ENCODE results near the gene NWD2.
"Not testable (repeated sequence)": the region's sequence is repeated elsewhere in the genome, so short reads cannot be mapped to it uniquely, and the experiment has no call there.

Gene NWD2

GRCh38 chr4:37467824-37468223, 223.3 kb downstream of the NWD2 start:
- DNase-seq (ENCODE audit: low read depth, low spot score): no peak

DNA sequence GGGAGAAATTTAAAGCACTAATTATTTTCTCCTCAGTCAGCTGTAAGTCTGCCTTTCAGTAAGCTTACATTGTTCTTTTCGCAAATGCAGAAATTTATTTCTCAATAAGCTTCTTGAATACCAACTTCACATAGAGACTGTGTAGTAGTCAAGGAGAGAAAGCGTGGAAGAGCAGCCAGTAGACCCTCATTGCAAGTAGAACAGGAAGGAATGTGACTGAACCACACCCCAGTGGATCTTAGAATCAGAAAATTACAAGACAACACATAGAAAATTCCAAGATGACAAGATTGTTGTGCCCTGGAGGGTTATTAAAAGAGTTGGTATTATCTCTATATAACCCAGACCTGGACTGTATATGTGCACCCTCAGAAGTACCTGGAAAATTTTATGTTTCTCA, 224.7 kb downstream of the NWD2 start:
- no peak for DNase-seq (ENCODE audit: low read depth, low spot score)

GRCh38 chr4:37470245-37470644, 225.7 kb downstream of the NWD2 start:
- DNase-seq (ENCODE audit: low read depth, low spot score): no peak

DNA sequence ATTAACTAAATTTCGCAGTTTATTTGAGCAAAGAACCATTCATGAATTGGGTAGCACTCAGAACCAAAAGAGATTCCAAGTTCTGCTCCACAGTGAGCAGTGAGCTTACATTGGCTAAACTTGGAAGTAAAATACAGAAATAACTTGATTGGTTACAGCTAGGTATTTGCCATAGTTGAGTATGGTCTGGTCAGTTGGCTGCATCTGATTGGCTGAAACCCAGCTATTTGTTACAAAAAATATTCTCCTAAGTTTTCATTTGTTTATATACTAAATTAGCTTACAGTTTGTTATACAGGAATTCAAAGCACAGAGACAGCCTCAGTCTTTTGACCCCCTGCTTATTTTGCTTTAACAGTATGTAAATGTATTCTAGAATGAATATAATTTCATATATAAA, 226.6 kb downstream of the NWD2 start:
- DNase-seq (ENCODE audit: low read depth, low spot score): no peak

DNA sequence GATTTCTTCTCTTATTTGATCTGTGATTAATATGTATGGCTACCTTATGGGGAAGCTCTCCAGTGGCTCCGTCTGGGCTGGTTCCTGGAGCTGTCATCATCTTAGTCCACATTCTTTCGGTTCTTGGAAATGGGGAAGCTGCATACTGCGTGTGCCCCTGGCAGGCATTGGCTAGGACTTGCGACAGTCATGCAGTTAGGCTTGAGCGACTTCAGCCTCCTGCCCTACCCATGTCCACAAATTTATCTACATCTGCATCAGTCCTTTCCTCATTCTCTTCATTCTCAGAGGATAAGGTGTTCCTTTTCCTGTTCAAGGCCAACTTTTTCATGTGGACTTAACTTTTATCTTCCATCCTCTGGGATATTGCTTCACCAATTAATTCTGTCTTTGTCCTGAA, 227.4 kb downstream of the NWD2 start:
- DNase-seq (ENCODE audit: low read depth, low spot score): no peak

DNA sequence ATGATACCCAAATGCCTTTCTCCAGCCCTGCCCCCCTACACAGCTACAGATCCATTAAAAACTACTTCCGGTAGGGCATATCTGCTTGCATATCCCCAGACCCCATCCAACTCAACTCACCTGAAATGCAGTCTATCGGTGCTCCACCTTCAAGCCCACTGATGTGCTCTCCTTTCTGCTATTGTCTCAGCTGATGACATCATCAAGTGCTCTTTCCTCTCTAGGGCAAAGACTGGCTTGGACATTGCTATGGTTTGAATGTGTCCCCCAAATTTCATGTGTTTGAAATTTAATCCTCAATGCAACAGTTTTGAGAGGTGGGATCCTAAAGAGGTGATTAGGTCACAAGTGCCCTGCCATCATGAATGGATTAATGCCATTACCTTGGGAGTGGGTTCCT, 229.3 kb downstream of the NWD2 start:
- DNase-seq (ENCODE audit: low read depth, low spot score): no peak

GRCh38 chr4:37475087-37475486, 230.5 kb downstream of the NWD2 start:
- no peak for DNase-seq (ENCODE audit: low read depth, low spot score)

- no peak for DNase-seq (ENCODE audit: low read depth, low spot score)
Measured at GRCh38 chr4:37475776-37476175, 231.2 kb downstream of the NWD2 start.

DNA sequence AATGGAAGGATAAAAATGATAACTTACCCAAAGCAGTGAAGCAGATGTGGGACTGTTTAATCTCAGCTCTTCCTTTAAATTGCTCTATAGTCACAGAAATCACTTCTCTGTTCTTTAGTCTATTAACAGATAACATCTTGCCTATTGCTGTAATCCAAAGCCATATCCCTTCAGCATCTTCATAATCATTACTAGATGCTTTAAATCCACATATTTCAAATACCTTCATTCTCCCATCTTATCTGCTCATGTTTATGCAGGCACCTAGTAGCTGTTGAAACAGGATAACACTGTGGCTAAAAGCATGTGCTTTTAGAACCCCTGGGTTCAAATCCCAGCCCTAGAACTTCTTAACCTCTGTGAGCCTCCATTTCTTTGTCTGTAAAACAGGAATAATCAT, 231.7 kb downstream of the NWD2 start:
- no peak for DNase-seq (ENCODE audit: low read depth, low spot score)

DNA sequence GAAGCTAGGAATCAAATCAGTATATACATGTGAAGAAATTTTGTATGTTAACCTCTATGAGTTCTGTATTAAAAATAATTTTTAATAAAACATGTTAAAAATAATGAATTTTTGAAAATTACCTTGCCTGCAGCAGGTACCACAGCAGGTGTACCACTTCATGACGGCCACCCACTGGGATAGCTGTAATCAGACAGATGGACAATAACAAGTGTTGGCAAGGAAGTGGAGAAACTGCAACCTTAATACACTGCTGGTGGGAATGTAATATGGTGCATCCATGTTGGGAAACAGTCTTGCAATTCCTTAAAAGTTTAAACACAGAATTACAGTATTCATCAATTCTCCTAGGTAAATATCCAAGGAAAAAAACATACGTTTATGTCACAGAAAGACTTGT, 232.1 kb downstream of the NWD2 start:
- no peak for DNase-seq (ENCODE audit: low read depth, low spot score)

GRCh38 chr4:37477126-37477525, 232.6 kb downstream of the NWD2 start:
- no peak for DNase-seq (ENCODE audit: low read depth, low spot score)

GRCh38 chr4:37478151-37478550, 233.6 kb downstream of the NWD2 start:
- no peak for DNase-seq (ENCODE audit: low read depth, low spot score)

GRCh38 chr4:37480509-37480908, 236.0 kb downstream of the NWD2 start:
- DNase-seq (ENCODE audit: low read depth, low spot score): no peak

- no peak for DNase-seq (ENCODE audit: low read depth, low spot score)
Measured at GRCh38 chr4:37481547-37482122, 237.1 kb downstream of the NWD2 start.

- no peak for DNase-seq (ENCODE audit: low read depth, low spot score)
Measured at GRCh38 chr4:37482236-37482913, 237.8 kb downstream of the NWD2 start.

DNA sequence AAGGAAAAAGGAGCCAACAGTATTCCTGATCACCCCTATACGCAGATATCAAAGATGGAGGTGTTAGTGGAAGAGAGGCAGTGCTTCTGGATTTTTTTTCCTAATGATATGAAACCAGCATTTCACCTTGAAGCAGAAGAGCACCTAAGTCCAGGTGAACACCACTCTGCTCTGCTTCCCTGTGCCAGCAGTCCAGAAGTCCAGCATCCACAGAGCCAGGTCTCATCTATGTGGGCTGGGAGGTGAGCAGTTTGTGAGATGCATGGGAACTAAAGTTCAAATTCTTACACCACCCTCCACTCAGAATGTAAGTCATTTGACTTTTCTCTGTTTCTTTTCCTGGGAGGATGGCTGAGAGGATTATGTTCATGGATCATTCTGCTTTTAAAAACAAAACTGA, 239.1 kb downstream of the NWD2 start:
- no peak for DNase-seq (ENCODE audit: low read depth, low spot score)

- no peak for DNase-seq (ENCODE audit: low read depth, low spot score)
Measured at GRCh38 chr4:37486166-37486565, 241.6 kb downstream of the NWD2 start.

DNA sequence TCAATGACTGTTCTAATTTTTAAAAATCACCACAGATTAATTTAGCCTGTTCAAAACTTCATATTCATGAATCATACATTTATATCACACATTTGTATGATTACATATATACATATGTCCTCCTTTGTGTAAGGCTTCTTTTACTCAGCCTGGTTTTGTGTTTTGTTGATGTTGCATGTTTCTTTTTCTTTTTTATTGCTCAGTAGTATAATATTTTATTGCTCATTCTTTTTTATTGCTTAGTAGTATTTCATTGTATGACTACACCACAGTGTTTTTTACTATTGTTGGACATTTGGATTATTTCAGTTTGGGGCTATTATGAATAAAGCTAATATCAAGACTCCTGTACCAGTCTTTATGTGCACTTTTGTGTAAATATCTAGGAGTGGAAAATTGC, 243.1 kb downstream of the NWD2 start:
- no peak for DNase-seq (ENCODE audit: low read depth, low spot score)

DNA sequence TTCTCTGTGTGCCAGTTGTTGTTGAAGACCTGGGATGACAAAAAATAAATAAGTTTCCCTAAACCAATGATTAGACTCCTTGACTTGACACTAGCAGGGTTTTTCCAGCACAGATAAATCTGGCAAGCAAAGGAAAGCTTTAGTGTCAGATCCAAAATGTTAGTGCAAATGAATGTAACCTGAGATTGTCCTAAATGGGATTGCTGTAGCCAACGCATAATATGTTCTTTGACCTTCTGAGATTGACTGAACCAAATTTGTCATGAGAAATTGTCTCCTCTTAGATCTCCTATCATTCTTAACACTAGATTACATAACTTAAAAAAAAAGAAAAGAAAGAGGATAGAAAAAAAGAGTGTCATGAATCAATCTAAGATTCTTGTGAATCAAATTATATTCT, 245.2 kb downstream of the NWD2 start:
- no peak for DNase-seq (ENCODE audit: low read depth, low spot score)

DNA sequence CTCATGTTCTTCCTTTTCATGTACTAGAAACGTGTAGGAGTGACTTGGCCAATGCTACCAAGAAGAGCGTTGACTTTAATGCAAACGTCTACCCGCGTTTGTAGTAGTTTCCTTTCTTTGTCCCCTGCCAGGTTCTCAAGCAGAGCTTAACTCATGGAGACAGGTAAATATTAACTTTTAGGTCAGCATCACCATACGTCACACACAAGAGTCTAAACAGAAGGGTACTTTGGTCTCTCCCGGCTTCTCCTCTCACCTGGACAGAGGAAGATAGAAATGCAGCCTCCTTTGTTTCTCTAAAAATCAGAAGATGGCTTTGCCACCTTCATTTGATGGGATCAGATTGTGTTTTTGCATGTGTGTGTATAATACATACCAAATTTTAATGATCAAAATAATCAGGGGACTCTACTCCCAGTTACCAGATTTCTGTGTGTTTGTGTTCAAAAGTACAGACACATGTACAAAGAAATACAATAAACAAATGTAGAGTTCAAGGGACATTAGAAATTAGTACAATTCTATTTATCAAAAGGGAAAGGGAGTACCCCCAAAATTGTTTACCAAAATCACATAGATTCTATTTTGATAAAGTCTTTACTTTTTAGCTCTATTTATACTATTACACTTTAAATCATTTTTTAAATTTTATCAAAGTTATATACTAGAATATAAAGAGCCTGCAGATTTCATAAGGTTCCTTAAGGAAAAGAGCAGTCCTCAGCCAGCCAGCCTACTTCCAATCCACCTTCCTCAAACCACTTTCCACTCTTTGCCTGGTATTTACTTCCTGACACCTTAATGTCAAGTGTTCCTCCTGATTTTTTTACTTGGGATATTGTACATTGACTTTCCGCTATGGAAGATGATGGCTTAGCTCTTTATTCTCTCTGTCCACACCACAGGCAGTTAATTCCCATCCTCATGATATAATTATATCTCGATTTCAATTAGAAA, 246.1 kb downstream of the NWD2 start:
- no peak for DNase-seq (ENCODE audit: low read depth, low spot score)

DNA sequence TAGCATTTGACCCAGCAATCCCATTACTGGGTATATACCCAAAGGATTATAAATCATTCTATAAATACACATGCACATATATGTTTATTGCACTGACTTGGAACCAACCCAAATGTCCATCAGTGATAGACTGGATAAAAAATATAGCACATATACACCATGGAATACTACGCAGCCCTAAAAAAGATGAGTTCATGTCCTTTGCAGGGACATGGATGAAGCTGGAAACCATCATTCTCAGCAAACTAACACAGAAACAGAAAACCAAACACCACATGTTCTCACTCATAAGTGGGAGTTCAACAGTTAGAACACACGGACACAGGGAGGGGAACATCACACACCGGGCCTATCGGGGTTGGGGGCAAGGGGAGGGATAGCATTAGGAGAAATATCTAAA, 250.8 kb downstream of the NWD2 start:
- not testable (repeated sequence) for DNase-seq (ENCODE audit: low read depth, low spot score)
